ENCODE measurements around the gene AMPD1.

AMPD1 gene

DNA sequence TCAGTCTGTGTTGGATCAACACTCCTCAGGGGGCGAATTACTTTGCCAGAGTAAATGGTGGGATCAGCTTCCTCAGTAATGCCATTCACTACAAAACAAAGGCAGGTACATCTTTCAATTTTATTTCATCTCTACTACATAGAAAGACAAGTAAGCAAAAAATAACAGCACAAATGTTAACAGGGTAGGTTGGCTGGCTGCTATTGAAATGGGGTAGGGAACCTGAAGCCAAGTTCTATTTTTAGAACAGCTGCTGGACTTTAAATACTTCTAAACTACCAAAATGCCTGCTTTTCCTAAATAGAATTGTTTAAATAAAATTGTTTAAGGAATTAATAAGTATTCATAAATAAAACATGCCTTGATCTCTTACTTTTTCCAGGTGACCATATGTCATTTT is 28.6 kb upstream of the AMPD1 start:
- H4K8ac ChIP-seq (ENCODE audit: low read depth, low read length) = no peak overlapping the region
- no peak overlapping the region for H2BK5ac ChIP-seq (ENCODE audit: low read depth, low read length, poor library complexity)
- H3K79me2 ChIP-seq (ENCODE audit: control insufficient read depth, insufficient read depth, low read length, poor library complexity) = no peaks in the 10 kb centered on the region
- H4K91ac ChIP-seq (ENCODE audit: low read depth, low read length) = no peak overlapping the region
- peaks cover 21 to 43% of the 10 kb centered on the region in 2 experiments for H3K36me3 ChIP-seq (ENCODE audit: control insufficient read depth in 1 of 2, insufficient read depth in 2 of 2, low read length in 2 of 2)
- H4K12ac ChIP-seq (ENCODE audit: low read depth, low read length) = no peak overlapping the region
- H3K27me3 ChIP-seq (ENCODE audit: insufficient read depth, low read length) = no peaks in the 10 kb centered on the region
- H2BK12ac ChIP-seq (ENCODE audit: low read length) = no peak overlapping the region
- no peak overlapping the region for H2AK5ac ChIP-seq (ENCODE audit: low read length)
- no peak overlapping the region for H3K18ac ChIP-seq (ENCODE audit: low read length)
- no peak overlapping the region for H3K27ac ChIP-seq (ENCODE audit: low read depth, low read length)
- H3K14ac ChIP-seq (ENCODE audit: low read length) = no peak overlapping the region
- no peaks in the 10 kb centered on the region for H3K9me3 ChIP-seq (ENCODE audit: insufficient read depth, low read depth, low read length)
- H3K4ac ChIP-seq (ENCODE audit: low read depth, low read length) = no peak overlapping the region
- no peak overlapping the region for H3K4me3 ChIP-seq (ENCODE audit: low read depth, low read length)
- no peak overlapping the region for H3K4me2 ChIP-seq (ENCODE audit: low read length)
- WGBS (ENCODE audit: extremely low coverage, insufficient coverage, insufficient read length) = no CpG with 5 or more reads among the region's 1 CpG
- H3K9ac ChIP-seq (ENCODE audit: low read length) = no peak overlapping the region
- no peak for DNase-seq
- H3K4me1 ChIP-seq (ENCODE audit: control insufficient read depth in 1 of 2, insufficient read depth in 2 of 2, low read length in 2 of 2) = no peaks in the 10 kb centered on the region
- no peak overlapping the region for H2AFZ ChIP-seq (ENCODE audit: insufficient read depth, low read length, poor library complexity)
- H3K79me1 ChIP-seq (ENCODE audit: low read length) = no peaks in the 10 kb centered on the region
- H3K23ac ChIP-seq (ENCODE audit: low read length) = no peak overlapping the region
- H2BK120ac ChIP-seq (ENCODE audit: insufficient read depth, low read length, poor library complexity) = no peak overlapping the region

DNA sequence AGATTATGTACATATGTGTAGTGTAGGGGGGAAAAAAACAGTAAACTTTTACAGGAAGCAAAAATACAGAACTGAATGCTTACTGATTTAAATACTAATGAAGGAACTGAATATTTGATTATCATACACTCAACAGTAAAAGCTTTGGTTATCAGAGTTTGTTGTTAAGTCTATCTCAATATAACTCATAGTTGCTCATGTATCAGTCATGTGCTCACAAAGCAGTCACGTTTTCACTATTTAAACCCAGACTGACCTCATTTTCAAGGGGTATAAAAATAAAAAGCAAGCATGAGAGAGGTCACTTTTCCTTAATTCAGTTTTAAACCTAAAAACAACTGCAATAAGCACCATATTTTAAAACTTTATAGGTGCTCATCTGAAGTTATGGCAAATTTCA is 28.1 kb upstream of the AMPD1 start:
- Histone ChIP-seq H2BK12ac (ENCODE audit: low read length) (no peak overlapping the region), H4K8ac (ENCODE audit: low read depth, low read length) (no peak overlapping the region), H3K18ac (ENCODE audit: low read length) (no peak overlapping the region), H3K4ac (ENCODE audit: low read depth, low read length) (no peak overlapping the region), H3K9ac (ENCODE audit: low read length) (no peak overlapping the region), H3K9me3 (ENCODE audit: insufficient read depth, low read depth, low read length) (no peaks in the 10 kb centered on the region), H3K27me3 (ENCODE audit: insufficient read depth, low read length) (no peaks in the 10 kb centered on the region), H3K36me3 (ENCODE audit: control insufficient read depth in 1 of 2, insufficient read depth in 2 of 2, low read length in 2 of 2) (peaks cover 23 to 46% of the 10 kb centered on the region in 2 experiments), H2BK5ac (ENCODE audit: low read depth, low read length, poor library complexity) (no peak overlapping the region), H2BK120ac (ENCODE audit: insufficient read depth, low read length, poor library complexity) (no peak overlapping the region), H3K27ac (ENCODE audit: low read depth, low read length) (no peak overlapping the region), H2AFZ (ENCODE audit: insufficient read depth, low read length, poor library complexity) (no peak overlapping the region), H3K4me1 (ENCODE audit: control insufficient read depth in 1 of 2, insufficient read depth in 2 of 2, low read length in 2 of 2) (no peaks in the 10 kb centered on the region), H3K79me2 (ENCODE audit: control insufficient read depth, insufficient read depth, low read length, poor library complexity) (no peaks in the 10 kb centered on the region), H3K14ac (ENCODE audit: low read length) (no peak overlapping the region), H2AK5ac (ENCODE audit: low read length) (no peak overlapping the region), H4K91ac (ENCODE audit: low read depth, low read length) (no peak overlapping the region), H4K12ac (ENCODE audit: low read depth, low read length) (no peak overlapping the region), H3K4me2 (ENCODE audit: low read length) (no peak overlapping the region), H3K23ac (ENCODE audit: low read length) (no peak overlapping the region), H3K4me3 (ENCODE audit: low read depth, low read length) (no peak overlapping the region), H3K79me1 (ENCODE audit: low read length) (no peaks in the 10 kb centered on the region)
- no CpG with 5 or more reads among the region's 1 CpG for WGBS (ENCODE audit: extremely low coverage, insufficient coverage, insufficient read length)
- no peak for DNase-seq

DNA sequence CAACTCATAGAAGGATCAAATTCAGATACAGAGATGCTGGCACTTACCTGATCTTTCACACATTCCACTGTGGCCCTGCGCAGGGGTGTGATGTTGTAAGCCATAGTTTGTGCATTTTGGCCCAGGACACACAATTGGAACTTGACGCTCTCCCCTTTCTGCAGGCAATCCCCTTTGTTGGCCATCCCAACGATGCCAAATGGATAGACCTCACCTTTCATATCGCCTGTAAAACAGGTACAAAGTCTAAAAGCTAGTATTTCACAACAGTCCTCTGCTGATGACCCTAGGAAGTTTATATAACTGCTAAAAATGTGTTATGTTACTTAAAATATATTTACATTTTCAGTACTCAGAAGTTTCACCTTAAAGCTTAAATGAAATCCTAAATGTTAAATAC is 25.1 kb upstream of the AMPD1 start:
- peaks cover 7% of the 10 kb centered on the region for H3K79me2 ChIP-seq (ENCODE audit: control insufficient read depth, insufficient read depth, low read length, poor library complexity)
- no peak overlapping the region for H2BK5ac ChIP-seq (ENCODE audit: low read depth, low read length, poor library complexity)
- no peak overlapping the region for H3K9ac ChIP-seq (ENCODE audit: low read length)
- H3K14ac ChIP-seq (ENCODE audit: low read length) = no peak overlapping the region
- no peak overlapping the region for H3K27ac ChIP-seq (ENCODE audit: low read depth, low read length)
- H3K18ac ChIP-seq (ENCODE audit: low read length) = no peak overlapping the region
- no peaks in the 10 kb centered on the region for H3K9me3 ChIP-seq (ENCODE audit: insufficient read depth, low read depth, low read length)
- no peak overlapping the region for H4K12ac ChIP-seq (ENCODE audit: low read depth, low read length)
- no peaks in the 10 kb centered on the region for H3K4me1 ChIP-seq (ENCODE audit: control insufficient read depth in 1 of 2, insufficient read depth in 2 of 2, low read length in 2 of 2)
- H2BK120ac ChIP-seq (ENCODE audit: insufficient read depth, low read length, poor library complexity) = no peak overlapping the region
- no peak overlapping the region for H3K4ac ChIP-seq (ENCODE audit: low read depth, low read length)
- no CpG with 5 or more reads among the region's 4 CpGs for WGBS (ENCODE audit: extremely low coverage, insufficient coverage, insufficient read length)
- H3K23ac ChIP-seq (ENCODE audit: low read length) = no peak overlapping the region
- DNase-seq = no peak
- H3K27me3 ChIP-seq (ENCODE audit: insufficient read depth, low read length) = no peaks in the 10 kb centered on the region
- H3K4me2 ChIP-seq (ENCODE audit: low read length) = no peak overlapping the region
- H3K4me3 ChIP-seq (ENCODE audit: low read depth, low read length) = no peak overlapping the region
- no peak overlapping the region for H4K8ac ChIP-seq (ENCODE audit: low read depth, low read length)
- no peak overlapping the region for H4K91ac ChIP-seq (ENCODE audit: low read depth, low read length)
- H3K79me1 ChIP-seq (ENCODE audit: low read length) = peaks cover 4% of the 10 kb centered on the region
- no peak overlapping the region for H2BK12ac ChIP-seq (ENCODE audit: low read length)
- H3K36me3 ChIP-seq (ENCODE audit: control insufficient read depth in 1 of 2, insufficient read depth in 2 of 2, low read length in 2 of 2) = peaks cover 21 to 45% of the 10 kb centered on the region in 2 experiments
- no peak overlapping the region for H2AK5ac ChIP-seq (ENCODE audit: low read length)
- no peak overlapping the region for H2AFZ ChIP-seq (ENCODE audit: insufficient read depth, low read length, poor library complexity)

DNA sequence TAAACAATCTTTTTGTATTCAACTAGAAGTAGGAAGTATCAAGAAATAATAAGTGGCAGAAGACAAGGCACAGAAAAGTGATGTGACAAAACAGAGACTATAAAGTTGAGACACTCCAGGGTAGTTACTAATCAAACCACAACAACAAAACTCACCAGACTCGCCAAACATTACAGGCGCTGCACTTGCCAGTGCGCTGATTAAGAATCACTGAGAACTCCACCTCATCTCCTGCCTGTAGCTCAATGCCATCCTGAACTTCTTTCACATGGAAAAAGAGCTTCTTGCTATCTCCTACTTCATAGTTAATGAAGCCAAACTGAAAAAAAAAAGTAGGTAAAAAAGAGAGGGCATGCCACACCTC is 24.1 kb upstream of the AMPD1 start:
- Histone ChIP-seq H3K27me3 (ENCODE audit: insufficient read depth, low read length) (no peaks in the 10 kb centered on the region), H2AK5ac (ENCODE audit: low read length) (no peak overlapping the region), H2BK5ac (ENCODE audit: low read depth, low read length, poor library complexity) (no peak overlapping the region), H2BK12ac (ENCODE audit: low read length) (no peak overlapping the region), H3K79me1 (ENCODE audit: low read length) (peaks cover 4% of the 10 kb centered on the region), H3K27ac (ENCODE audit: low read depth, low read length) (no peak overlapping the region), H4K12ac (ENCODE audit: low read depth, low read length) (no peak overlapping the region), H3K9ac (ENCODE audit: low read length) (no peak overlapping the region), H3K23ac (ENCODE audit: low read length) (no peak overlapping the region), H2AFZ (ENCODE audit: insufficient read depth, low read length, poor library complexity) (no peak overlapping the region), H3K4ac (ENCODE audit: low read depth, low read length) (no peak overlapping the region), H4K8ac (ENCODE audit: low read depth, low read length) (no peak overlapping the region), H3K4me3 (ENCODE audit: low read depth, low read length) (no peak overlapping the region), H3K18ac (ENCODE audit: low read length) (no peak overlapping the region), H3K79me2 (ENCODE audit: control insufficient read depth, insufficient read depth, low read length, poor library complexity) (peaks cover 7% of the 10 kb centered on the region), H2BK120ac (ENCODE audit: insufficient read depth, low read length, poor library complexity) (no peak overlapping the region), H3K4me2 (ENCODE audit: low read length) (no peak overlapping the region), H3K14ac (ENCODE audit: low read length) (no peak overlapping the region), H3K9me3 (ENCODE audit: insufficient read depth, low read depth, low read length) (no peaks in the 10 kb centered on the region), H3K36me3 (ENCODE audit: control insufficient read depth in 1 of 2, insufficient read depth in 2 of 2, low read length in 2 of 2) (peaks cover 20 to 38% of the 10 kb centered on the region in 2 experiments), H4K91ac (ENCODE audit: low read depth, low read length) (no peak overlapping the region), H3K4me1 (ENCODE audit: control insufficient read depth in 1 of 2, insufficient read depth in 2 of 2, low read length in 2 of 2) (no peaks in the 10 kb centered on the region)
- no peak for DNase-seq
- WGBS (ENCODE audit: extremely low coverage, insufficient coverage, insufficient read length) = no CpG with 5 or more reads among the region's 3 CpGs
